A673 (cell line): Measurements from ENCODE around the gene TXNRD1. TPM values are rescaled to one million over a fixed set of nuclear protein-coding genes. Genes with fewer than 3 reads are reported as not detected.
A peak's percentile ranks its signal among the peaks of the same experiment; 100 is the strongest.
"Not testable (repeated sequence)": the region's sequence is repeated elsewhere in the genome, so short reads cannot be mapped to it uniquely, and the experiment has no call there.

Experiments
- BruUV-seq: library from RNA; stranded (reverse); fragments of 400-500 nt; replicated peaks from 2 replicates; lab custom pipeline; 2021; lab: Mats Ljungman, UMichigan
- CTCF ChIA-PET: fragments of 300-600 bp; sonication (Branson Sonifier 250); formaldehyde crosslinking; loops from one replicate; lab custom pipeline; 2022; ENCODE audit warnings: antibody characterized with exemption; lab: Charles Lee
- POLR2A ChIA-PET: fragments of 300-600 bp; sonication (Branson Sonifier 250); formaldehyde crosslinking; loops from one replicate; lab custom pipeline; 2022; ENCODE audit warnings: antibody characterized with exemption; ENCODE audit not compliant: low non-redundant PET; lab: Charles Lee
- DNase-seq: peaks from one replicate; pipeline ENCODE4 v3.0.0-alpha.2; 2015; ENCODE audit warnings: low spot score
- H3K27ac ChIP-seq: fragments of 200-600 bp; sonication (generic); 2 replicates; pipeline ENCODE4 v1.5.1; 2016; ENCODE audit warnings: mixed run types, low read depth, mild to moderate bottlenecking, mixed read lengths, antibody characterized with exemption, low read length; ENCODE audit not compliant: poor library complexity, severe bottlenecking
- H3K27me3 ChIP-seq: fragments of 200-600 bp; sonication (generic); replicated peaks from 2 replicates; pipeline ENCODE4 v1.6.1; 2017; ENCODE audit warnings: mixed run types, low read depth, mild to moderate bottlenecking, mixed read lengths, antibody characterized with exemption, low read length; ENCODE audit not compliant: insufficient read depth, poor library complexity
- H3K36me3 ChIP-seq: fragments of 200-600 bp; sonication (generic); 2 replicates; pipeline ENCODE4 v1.6.1; 2016; ENCODE audit warnings: mixed run types, mild to moderate bottlenecking, mixed read lengths, antibody characterized with exemption, low read length; ENCODE audit not compliant: insufficient read depth, poor library complexity, severe bottlenecking
- H3K4me1 ChIP-seq: fragments of 200-600 bp; sonication (generic); 2 replicates; pipeline ENCODE4 v1.6.1; 2017; ENCODE audit warnings: mixed run types, mild to moderate bottlenecking, mixed read lengths, antibody characterized with exemption, low read length; ENCODE audit not compliant: insufficient read depth, poor library complexity, severe bottlenecking
- H3K4me3 ChIP-seq: fragments of 200-600 bp; sonication (generic); 2 replicates; pipeline ENCODE4 v1.5.1; 2016; ENCODE audit warnings: low read depth, mixed run types, mild to moderate bottlenecking, mixed read lengths, low read length; ENCODE audit not compliant: poor library complexity, severe bottlenecking
- H3K9me3 ChIP-seq: fragments of 200-600 bp; sonication (generic); 2 replicates; pipeline ENCODE4 v1.6.1; 2016; ENCODE audit warnings: mixed run types, low read depth, mild to moderate bottlenecking, mixed read lengths, antibody characterized with exemption, low read length; ENCODE audit not compliant: poor library complexity, severe bottlenecking
- EZH2 ChIP-seq: fragments of 200-600 bp; sonication (generic); IDR thresholded peaks from 2 replicates; pipeline ENCODE4 v1.6.1; 2017; ENCODE audit warnings: borderline replicate concordance, low read depth, mild to moderate bottlenecking, mixed read lengths, antibody characterized with exemption, low read length; ENCODE audit not compliant: poor library complexity, severe bottlenecking
- intact Hi-C: fragments of 100-400 bp; cut with micrococcal nuclease; formaldehyde crosslinking; loops from one replicate; pipeline ENCODE4 v1.10.0; 2022; ENCODE audit not compliant: unreplicated experiment
- total RNA-seq: library from RNA; stranded (reverse); gene quantifications from 2 replicates; pipeline ENCODE4 v1.2.3, GENCODE V29; 2021
- TF ChIP-seq, protein P1 (sequence below): fragments of 300-800, 200-600 bp; sonication (generic); conservative IDR thresholded peaks from 2 replicates; pipeline ENCODE4 v1.5.1; 2017; ENCODE audit warnings: low read depth, mild to moderate bottlenecking, antibody characterized with exemption, low read length, moderate library complexity, mixed read lengths

The TXNRD1 gene
- total RNA-seq, 1 experiment from 2014 or later = 226 TPM

DNA sequence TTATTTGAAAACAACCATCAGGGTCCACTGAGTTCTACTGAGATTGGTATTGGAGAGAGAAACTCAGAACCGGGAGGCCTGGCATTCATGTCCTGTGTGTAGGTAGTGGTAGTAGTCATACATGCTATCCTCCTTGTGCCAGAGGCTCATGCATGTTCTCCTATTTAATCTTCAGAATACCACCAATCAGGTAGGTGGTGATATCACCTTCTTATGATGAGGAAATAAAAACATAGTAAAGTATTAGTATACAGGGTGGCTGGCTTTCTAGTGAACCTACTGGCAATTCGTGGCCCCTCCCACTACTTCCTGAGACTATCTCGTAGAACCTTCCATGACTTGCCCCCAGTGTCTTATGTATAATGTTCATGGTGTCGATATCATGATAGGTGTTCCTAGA is 47.4 kb downstream of the TXNRD1 start:
- POLR2A ChIA-PET = no interaction called here
- intact Hi-C loops = no loop called here
- Histone ChIP-seq H3K27ac (no peak overlapping the region), H3K9me3 (no peaks in the 10 kb centered on the region), H3K4me1 (peaks cover 12% of the 10 kb centered on the region), H3K36me3 (no peaks in the 10 kb centered on the region), H3K4me3 (no peak overlapping the region), H3K27me3 (no peaks in the 10 kb centered on the region)
- DNase-seq = no peak
- no TSS peak for BruUV-seq
- CTCF ChIA-PET = no interaction called here
- TF ChIP-seq, protein P1, sequence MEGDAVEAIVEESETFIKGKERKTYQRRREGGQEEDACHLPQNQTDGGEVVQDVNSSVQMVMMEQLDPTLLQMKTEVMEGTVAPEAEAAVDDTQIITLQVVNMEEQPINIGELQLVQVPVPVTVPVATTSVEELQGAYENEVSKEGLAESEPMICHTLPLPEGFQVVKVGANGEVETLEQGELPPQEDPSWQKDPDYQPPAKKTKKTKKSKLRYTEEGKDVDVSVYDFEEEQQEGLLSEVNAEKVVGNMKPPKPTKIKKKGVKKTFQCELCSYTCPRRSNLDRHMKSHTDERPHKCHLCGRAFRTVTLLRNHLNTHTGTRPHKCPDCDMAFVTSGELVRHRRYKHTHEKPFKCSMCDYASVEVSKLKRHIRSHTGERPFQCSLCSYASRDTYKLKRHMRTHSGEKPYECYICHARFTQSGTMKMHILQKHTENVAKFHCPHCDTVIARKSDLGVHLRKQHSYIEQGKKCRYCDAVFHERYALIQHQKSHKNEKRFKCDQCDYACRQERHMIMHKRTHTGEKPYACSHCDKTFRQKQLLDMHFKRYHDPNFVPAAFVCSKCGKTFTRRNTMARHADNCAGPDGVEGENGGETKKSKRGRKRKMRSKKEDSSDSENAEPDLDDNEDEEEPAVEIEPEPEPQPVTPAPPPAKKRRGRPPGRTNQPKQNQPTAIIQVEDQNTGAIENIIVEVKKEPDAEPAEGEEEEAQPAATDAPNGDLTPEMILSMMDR = no peak
- no peak for TF ChIP-seq EZH2

DNA sequence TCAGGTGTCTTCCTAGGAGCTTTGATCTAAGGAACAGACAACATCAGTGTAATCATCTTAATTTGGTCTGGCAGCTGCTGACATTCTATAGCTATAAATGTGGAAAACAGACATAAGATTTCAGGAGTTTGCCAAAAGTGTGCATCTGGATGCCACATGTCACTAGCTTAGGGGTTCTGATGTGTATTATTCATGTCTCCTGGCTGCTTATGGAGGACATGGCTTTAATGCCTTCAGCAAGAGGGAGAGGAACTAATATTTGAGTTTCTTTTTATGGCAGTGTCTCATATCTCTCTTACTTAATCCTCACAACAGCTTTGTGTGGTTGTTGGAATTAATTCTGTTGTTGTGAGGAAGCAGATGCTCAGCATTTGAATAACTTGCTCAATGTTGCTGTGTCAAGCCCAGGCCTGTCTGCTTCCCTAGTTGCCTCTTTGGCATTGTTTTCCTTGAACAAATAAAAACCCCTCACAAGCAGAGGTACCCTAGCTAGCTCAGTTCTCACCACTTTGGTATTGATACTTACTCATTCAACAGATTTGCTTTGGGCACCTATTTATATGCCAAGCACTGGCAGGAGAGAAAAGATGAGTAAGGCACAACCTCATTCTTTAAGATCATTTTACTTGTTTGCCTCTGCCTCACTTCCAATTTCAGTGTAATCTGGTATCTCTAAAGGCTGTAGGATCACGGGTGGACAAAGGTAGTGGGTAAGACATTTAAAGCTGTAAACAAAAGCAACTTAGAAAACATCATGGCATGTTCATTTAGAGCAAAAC is 48.2 kb downstream of the TXNRD1 start:
- H3K4me1 ChIP-seq = peaks cover 12% of the 10 kb centered on the region
- CTCF ChIA-PET = no interaction called here
- TF ChIP-seq EZH2 = no peak
- TF ChIP-seq, protein P1 = no peak
- no peaks in the 10 kb centered on the region for H3K9me3 ChIP-seq
- H3K36me3 ChIP-seq = no peaks in the 10 kb centered on the region
- intact Hi-C loops = no loop called here
- no peak for DNase-seq
- BruUV-seq = no TSS peak
- POLR2A ChIA-PET = no interaction called here
- no peaks in the 10 kb centered on the region for H3K27me3 ChIP-seq
- peak overlapping the region; percentile 10 for H3K27ac ChIP-seq
- no peak overlapping the region for H3K4me3 ChIP-seq

DNA sequence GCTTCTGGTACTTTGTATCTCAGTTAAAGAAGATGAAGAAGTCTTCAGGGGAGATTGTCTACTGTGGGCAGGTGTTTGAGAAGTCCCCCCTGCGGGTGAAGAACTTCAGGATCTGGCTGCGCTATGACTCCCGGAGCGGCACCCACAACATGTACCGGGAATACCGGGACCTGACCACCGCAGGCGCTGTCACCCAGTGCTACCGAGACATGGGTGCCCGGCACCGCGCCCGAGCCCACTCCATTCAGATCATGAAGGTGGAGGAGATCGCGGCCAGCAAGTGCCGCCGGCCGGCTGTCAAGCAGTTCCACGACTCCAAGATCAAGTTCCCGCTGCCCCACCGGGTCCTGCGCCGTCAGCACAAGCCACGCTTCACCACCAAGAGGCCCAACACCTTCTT is 49.9 kb downstream of the TXNRD1 start:
- intact Hi-C loops, H3K27ac ChIP-seq, H3K27me3 ChIP-seq, POLR2A ChIA-PET, H3K4me3 ChIP-seq, H3K36me3 ChIP-seq, H3K9me3 ChIP-seq, CTCF ChIA-PET, DNase-seq: not testable (repeated sequence)
- H3K4me1 ChIP-seq = peaks cover 12% of the 10 kb centered on the region
- BruUV-seq = TSS peak; percentile 79

DNA sequence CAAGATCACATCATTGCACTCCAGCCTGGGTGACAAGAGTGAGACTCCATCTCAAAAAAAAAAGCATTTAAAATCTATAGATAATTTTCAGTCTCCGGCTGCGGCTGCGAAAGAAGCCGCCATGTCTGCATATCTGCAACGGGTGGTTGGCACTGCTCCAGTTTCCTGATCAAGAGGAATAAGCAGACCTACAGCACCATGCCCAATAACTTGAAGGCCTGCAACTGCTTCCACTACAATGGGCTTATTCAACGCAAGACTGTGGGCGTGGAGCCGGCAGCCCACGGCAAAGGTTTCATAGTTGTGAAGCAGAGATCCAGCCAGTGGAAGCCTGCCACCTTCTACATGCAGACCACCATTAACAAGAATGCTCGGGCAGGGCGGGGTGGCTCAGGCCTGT is 57.4 kb downstream of the TXNRD1 start:
- DNase-seq = no peak
- ChIA-PET POLR2A (no interaction called here), CTCF (no interaction called here)
- BruUV-seq = no TSS peak
- Histone ChIP-seq H3K4me3 (no peak overlapping the region), H3K27me3 (no peaks in the 10 kb centered on the region), H3K27ac (no peak overlapping the region), H3K36me3 (no peaks in the 10 kb centered on the region), H3K4me1 (no peaks in the 10 kb centered on the region), H3K9me3 (no peaks in the 10 kb centered on the region)
- TF ChIP-seq, protein P1 = no peak
- no peak for TF ChIP-seq EZH2
- intact Hi-C loops = no loop called here
